SK-N-SH (cell line): ENCODE measurements around the gene LRGUK. TPM values are rescaled to one million over a fixed set of nuclear protein-coding genes. Genes with fewer than 3 reads are reported as not detected.

Experiments
- CTCF ChIA-PET: fragments of 300-600, 350-600 bp; formaldehyde crosslinking; extraction: SDS; loops from one replicate; lab custom pipeline; 2021; lab: Yijun Ruan, JAX
- POLR2A ChIA-PET: fragments of 350-600 bp; sonication (Branson Sonifier 250); formaldehyde crosslinking; extraction: SDS; loops from one replicate; lab custom pipeline; 2020; ENCODE audit warnings: antibody characterized with exemption, inconsistent platforms; lab: Yijun Ruan, JAX
- DNase-seq: peaks from one replicate; pipeline ENCODE4 v3.0.0; 2012
- H2AFZ ChIP-seq: fragments of 200-600 bp; sonication (generic); 2 replicates; pipeline ENCODE4 v1.8.1; 2016; ENCODE audit warnings: antibody characterized with exemption, mild to moderate bottlenecking, low read depth
- H3F3A ChIP-seq: fragments of 200-600 bp; sonication (generic); replicated peaks from 2 replicates; pipeline ENCODE3; 2016; ENCODE audit warnings: antibody characterized with exemption, mild to moderate bottlenecking; ENCODE audit not compliant: insufficient read depth
- H3K27ac ChIP-seq, 2 experiments: fragments of 200-500 bp in 1 of 2; fragments of 200-600 bp in 1 of 2; sonication (Bioruptor generic) in 1 of 2; sonication (generic), shearing (Covaris generic) in 1 of 2; 2 replicates each; pipeline versions ENCODE4 v1.5.1 to v1.6.1; 2014 to 2016; ENCODE audit warnings: low read depth in 2 of 2, inconsistent platforms in 1 of 2, low read length in 1 of 2, mild to moderate bottlenecking in 1 of 2, mixed read lengths in 1 of 2
- H3K27me3 ChIP-seq: fragments of 200-600 bp; sonication (generic), shearing (Covaris generic); 2 replicates; pipeline ENCODE4 v1.6.1; 2016; ENCODE audit warnings: mixed run types; ENCODE audit not compliant: insufficient read depth
- H3K36me3 ChIP-seq, 2 experiments: fragments of 200-500 bp in 1 of 2; fragments of 200-600 bp in 1 of 2; sonication (Bioruptor generic) in 1 of 2; sonication (generic) in 1 of 2; replicated peaks in 1 of 2; 2 replicates each; pipeline versions ENCODE3 to v1.5.1; 2014 to 2016; ENCODE audit warnings: low read length in 1 of 2, mild to moderate bottlenecking in 1 of 2; ENCODE audit not compliant: insufficient read depth in 2 of 2, control insufficient read depth in 1 of 2
- H3K4me1 ChIP-seq, 2 experiments: fragments of 200-500 bp in 1 of 2; fragments of 200-600 bp in 1 of 2; sonication (Bioruptor generic) in 1 of 2; sonication (generic), shearing (Covaris generic) in 1 of 2; 2 replicates each; pipeline versions ENCODE4 v1.5.1 to v1.6.1; 2014 to 2016; ENCODE audit warnings: low read depth in 1 of 2, low read length in 1 of 2, mixed run types in 1 of 2; ENCODE audit not compliant: insufficient read depth in 2 of 2, control insufficient read depth in 1 of 2
- H3K4me2 ChIP-seq: fragments of 200-600 bp; sonication (generic), shearing (Covaris generic); 2 replicates; pipeline ENCODE4 v1.6.1; 2017; ENCODE audit warnings: mixed run types
- H3K4me3 ChIP-seq, 2 experiments: fragments of 200-500 bp in 1 of 2; fragments of 200-600 bp in 1 of 2; sonication (Bioruptor generic) in 1 of 2; sonication (generic), shearing (Covaris generic) in 1 of 2; 2 replicates each; pipeline versions ENCODE4 v1.5.1 to v1.8.1; 2014 to 2016; ENCODE audit warnings: low read depth in 2 of 2, inconsistent platforms in 1 of 2, low read length in 1 of 2, mild to moderate bottlenecking in 1 of 2, mixed read lengths in 1 of 2, moderate library complexity in 1 of 2
- H3K79me2 ChIP-seq: fragments of 200-600 bp; sonication (generic); 2 replicates; pipeline ENCODE4 v1.8.1; 2017; ENCODE audit warnings: mild to moderate bottlenecking; ENCODE audit not compliant: insufficient read depth
- H3K9ac ChIP-seq: fragments of 200-600 bp; sonication (generic); 2 replicates; pipeline ENCODE4 v1.6.1; 2017; ENCODE audit warnings: mixed run types
- H3K9me2 ChIP-seq: fragments of 200-600 bp; sonication (generic); 2 replicates; pipeline ENCODE4 v1.6.1; 2017; ENCODE audit warnings: mixed run types
- H3K9me3 ChIP-seq: fragments of 200-600 bp; sonication (generic); 2 replicates; pipeline ENCODE4 v1.6.1; 2017; ENCODE audit warnings: mixed run types, mild to moderate bottlenecking, moderate library complexity
- H4K20me1 ChIP-seq: fragments of 200-600 bp; sonication (generic); 2 replicates; pipeline ENCODE4 v1.6.1; 2017; ENCODE audit warnings: mild to moderate bottlenecking, mixed run types; ENCODE audit not compliant: insufficient read depth
- CHD2 ChIP-seq: fragments of 150-350 bp; IDR thresholded peaks from 2 replicates; pipeline ENCODE4 v1.6.1; 2018; ENCODE audit warnings: low read length; ENCODE audit not compliant: partially characterized antibody
- ELF1 ChIP-seq: IDR thresholded peaks from 2 replicates; pipeline ENCODE4 v1.4.0; 2012
- EP300 ChIP-seq, 2 experiments: IDR thresholded peaks; 2 replicates each; pipeline versions ENCODE4 v1.4.0 to v1.6.1; 2012; ENCODE audit warnings: borderline replicate concordance in 1 of 2, low read depth in 1 of 2, low read length in 1 of 2
- FOSL2 ChIP-seq: IDR thresholded peaks from 2 replicates; pipeline ENCODE4 v1.4.0; 2012; ENCODE audit warnings: low read depth, mild to moderate bottlenecking, moderate library complexity, borderline replicate concordance
- FOXJ3 ChIP-seq: sonication (generic); formaldehyde crosslinking; IDR thresholded peaks from 2 replicates; pipeline ENCODE4 v1.5.1; 2020; ENCODE audit warnings: mild to moderate bottlenecking, missing genetic modification reagents
- FOXM1 ChIP-seq: IDR thresholded peaks from 2 replicates; pipeline ENCODE4 v1.4.0; 2012; ENCODE audit warnings: low read depth, mild to moderate bottlenecking
- GATA2 ChIP-seq: sonication (generic); formaldehyde crosslinking; IDR thresholded peaks from 2 replicates; pipeline ENCODE4 v1.5.0; 2020; ENCODE audit warnings: mild to moderate bottlenecking, missing genetic modification reagents
- MXI1 ChIP-seq: IDR thresholded peaks from 2 replicates; pipeline ENCODE4 v1.6.1; 2012; ENCODE audit warnings: mild to moderate bottlenecking, low read depth, low read length, improper control_type of control experiment
- NFIC ChIP-seq: IDR thresholded peaks from 2 replicates; pipeline ENCODE4 v1.4.0; 2012; ENCODE audit warnings: borderline replicate concordance
- NRF1 ChIP-seq: IDR thresholded peaks from 2 replicates; pipeline ENCODE4 v1.6.1; 2012; ENCODE audit warnings: low read depth, mild to moderate bottlenecking, low read length
- RAD21 ChIP-seq: IDR thresholded peaks from 2 replicates; pipeline ENCODE4 v1.6.1; 2012; ENCODE audit warnings: mild to moderate bottlenecking, low read length
- RCOR1 ChIP-seq: fragments of 150-350 bp; IDR thresholded peaks from 2 replicates; pipeline ENCODE4 v1.6.1; 2017; ENCODE audit warnings: antibody characterized with exemption, low read length
- RFX5 ChIP-seq: IDR thresholded peaks from 2 replicates; pipeline ENCODE4 v1.6.1; 2012; ENCODE audit warnings: mild to moderate bottlenecking, improper control_type of control experiment, low read length
- SIN3A ChIP-seq: IDR thresholded peaks from 2 replicates; pipeline ENCODE4 v1.6.1; 2012; ENCODE audit warnings: low read depth, mild to moderate bottlenecking, low read length, moderate library complexity, borderline replicate concordance
- SMC3 ChIP-seq: IDR thresholded peaks from 2 replicates; pipeline ENCODE4 v1.6.1; 2012; ENCODE audit warnings: low read depth, low read length, improper control_type of control experiment
- YY1 ChIP-seq: IDR thresholded peaks from 2 replicates; pipeline ENCODE4 v1.4.0; 2012; ENCODE audit warnings: low read depth, mild to moderate bottlenecking
- WGBS: methylation state at CpG from one replicate; pipeline ENCODE4 v1.1.6; 2017; ENCODE audit warnings: low lambda C conversion rate; 5-methylcytosine and 5-hydroxymethylcytosine counted together
- polyA plus RNA-seq, 3 experiments: library from polyadenylated mRNA; depleted of rRNA; stranded (reverse); fragments of >200 nt; gene quantifications; 2 replicates each; pipeline ENCODE4 v1.2.3, GENCODE V29; 2012
- TF ChIP-seq, protein P1 (sequence below): fragments of 200-600 bp; sonication (generic); IDR thresholded peaks from 2 replicates; pipeline ENCODE4 v1.6.1; 2017; ENCODE audit warnings: antibody characterized with exemption, mild to moderate bottlenecking, moderate library complexity
- TF ChIP-seq, protein P2 (sequence below): fragments of 150-350 bp; IDR thresholded peaks from 2 replicates; pipeline ENCODE4 v1.6.1; 2016; ENCODE audit warnings: mild to moderate bottlenecking, low read depth, low read length
- TF ChIP-seq, protein P3 (sequence below): IDR thresholded peaks from 2 replicates; pipeline ENCODE4 v1.4.0; 2012; ENCODE audit warnings: low read depth

The LRGUK gene
- polyA plus RNA-seq, 1 of the 3 experiments (the other 2 are of a cell fraction), result 1.5 TPM

DNA sequence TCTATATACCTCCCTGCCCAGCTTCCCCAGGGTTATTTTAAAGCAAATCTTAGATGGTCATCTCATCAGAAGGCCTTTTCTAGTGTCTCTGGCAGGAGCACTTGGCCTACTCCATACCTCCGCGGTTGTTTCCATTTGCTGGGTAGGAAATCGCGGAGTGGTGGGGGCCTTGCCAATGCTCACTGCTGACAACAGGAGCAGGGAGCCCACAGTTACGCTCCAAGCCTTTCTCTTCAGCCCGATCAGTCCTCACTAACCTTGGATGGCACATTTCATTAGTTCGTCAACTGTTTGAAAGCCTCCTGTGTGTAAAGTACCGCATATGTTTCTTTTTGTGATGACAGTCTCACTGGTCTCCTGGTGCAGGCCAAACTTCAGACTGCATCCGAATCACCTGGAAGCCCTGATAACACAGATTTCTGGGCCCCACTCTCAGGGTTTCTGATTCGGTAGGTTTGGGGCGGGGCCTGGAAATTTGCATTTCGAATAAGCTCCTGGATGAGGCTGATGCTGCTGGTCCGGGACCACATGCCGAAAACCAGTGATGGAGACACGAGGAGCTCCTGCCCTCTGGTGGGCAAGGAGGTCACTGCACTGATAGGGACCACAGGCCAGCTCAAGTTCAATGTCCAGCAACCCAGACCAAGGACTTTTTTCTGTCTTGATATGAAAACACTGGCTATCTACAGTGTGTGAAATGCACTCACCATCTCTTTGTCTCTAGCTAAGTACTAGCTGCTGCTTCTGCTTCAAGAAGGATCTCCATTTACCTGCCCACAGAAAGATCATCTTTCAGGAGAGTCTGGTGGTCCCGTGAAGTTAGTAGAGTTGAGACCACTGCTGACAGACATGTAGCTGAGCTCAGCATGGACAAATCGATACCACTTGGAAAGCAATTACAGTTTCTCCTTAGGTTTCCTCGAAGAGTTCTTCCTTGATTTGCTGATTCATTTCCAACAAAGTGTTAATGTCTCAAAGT, 14.0 kb downstream of the LRGUK start:
- WGBS, result 58% methylated on average over 18 of the region's 18 CpGs
- no peak overlapping the region for H3K4me3 ChIP-seq
- CTCF ChIA-PET, result interaction anchor here (0.5 to 2.4 kb wide), 114 partner anchors 9 to 1823 kb away, joined by 3 to 26 read pairs (median 4); partner anchors contain the start of genes LRGUK and SLC35B4
- H3K9ac ChIP-seq, result no peak overlapping the region
- TF ChIP-seq NRF1, result 0 out of 2 replicates have a peak, but pooled peaks have one; percentile 11
- peak; percentile 42; the same call in 1 of the 2 replicates for TF ChIP-seq GATA2
- no peak for TF ChIP-seq FOXM1
- TF ChIP-seq SIN3A, result 0 out of 2 replicates have a peak, but pooled peaks have one; percentile 27
- TF ChIP-seq FOXJ3 (CRISPR knock-in tag), result no peak
- peak; percentile 66 for TF ChIP-seq RCOR1
- no peak for TF ChIP-seq NFIC
- no peak for TF ChIP-seq ELF1
- peak; percentile 92 for TF ChIP-seq SMC3
- peak; percentile 58 for TF ChIP-seq CHD2
- no peak for TF ChIP-seq FOSL2
- TF ChIP-seq RAD21, result peak; percentile 98
- TF ChIP-seq MXI1, result no peak; the same call in 1 of the 2 replicates
- peak in 1 of 2 experiments; percentile 49; a peak in 1 of 4 replicates for TF ChIP-seq EP300 (IDR thresholded peaks at IDR 0.05; ENCODE audit: borderline replicate concordance in 1 of 2, low read depth in 1 of 2, low read length in 1 of 2)
- TF ChIP-seq, protein P1, sequence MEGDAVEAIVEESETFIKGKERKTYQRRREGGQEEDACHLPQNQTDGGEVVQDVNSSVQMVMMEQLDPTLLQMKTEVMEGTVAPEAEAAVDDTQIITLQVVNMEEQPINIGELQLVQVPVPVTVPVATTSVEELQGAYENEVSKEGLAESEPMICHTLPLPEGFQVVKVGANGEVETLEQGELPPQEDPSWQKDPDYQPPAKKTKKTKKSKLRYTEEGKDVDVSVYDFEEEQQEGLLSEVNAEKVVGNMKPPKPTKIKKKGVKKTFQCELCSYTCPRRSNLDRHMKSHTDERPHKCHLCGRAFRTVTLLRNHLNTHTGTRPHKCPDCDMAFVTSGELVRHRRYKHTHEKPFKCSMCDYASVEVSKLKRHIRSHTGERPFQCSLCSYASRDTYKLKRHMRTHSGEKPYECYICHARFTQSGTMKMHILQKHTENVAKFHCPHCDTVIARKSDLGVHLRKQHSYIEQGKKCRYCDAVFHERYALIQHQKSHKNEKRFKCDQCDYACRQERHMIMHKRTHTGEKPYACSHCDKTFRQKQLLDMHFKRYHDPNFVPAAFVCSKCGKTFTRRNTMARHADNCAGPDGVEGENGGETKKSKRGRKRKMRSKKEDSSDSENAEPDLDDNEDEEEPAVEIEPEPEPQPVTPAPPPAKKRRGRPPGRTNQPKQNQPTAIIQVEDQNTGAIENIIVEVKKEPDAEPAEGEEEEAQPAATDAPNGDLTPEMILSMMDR, result peak; percentile 98
- no peak for TF ChIP-seq YY1
- TF ChIP-seq, protein P2, sequence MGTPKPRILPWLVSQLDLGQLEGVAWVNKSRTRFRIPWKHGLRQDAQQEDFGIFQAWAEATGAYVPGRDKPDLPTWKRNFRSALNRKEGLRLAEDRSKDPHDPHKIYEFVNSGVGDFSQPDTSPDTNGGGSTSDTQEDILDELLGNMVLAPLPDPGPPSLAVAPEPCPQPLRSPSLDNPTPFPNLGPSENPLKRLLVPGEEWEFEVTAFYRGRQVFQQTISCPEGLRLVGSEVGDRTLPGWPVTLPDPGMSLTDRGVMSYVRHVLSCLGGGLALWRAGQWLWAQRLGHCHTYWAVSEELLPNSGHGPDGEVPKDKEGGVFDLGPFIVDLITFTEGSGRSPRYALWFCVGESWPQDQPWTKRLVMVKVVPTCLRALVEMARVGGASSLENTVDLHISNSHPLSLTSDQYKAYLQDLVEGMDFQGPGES, result no peak
- TF ChIP-seq, protein P3, sequence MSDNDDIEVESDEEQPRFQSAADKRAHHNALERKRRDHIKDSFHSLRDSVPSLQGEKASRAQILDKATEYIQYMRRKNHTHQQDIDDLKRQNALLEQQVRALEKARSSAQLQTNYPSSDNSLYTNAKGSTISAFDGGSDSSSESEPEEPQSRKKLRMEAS, result peak; percentile 79; the same call in 1 of the 2 replicates
- TF ChIP-seq RFX5, result no peak
- H3K4me2 ChIP-seq, result no peak overlapping the region
- peaks cover 0 to 20% of the 10 kb centered on the region in 2 experiments; a peak in 2 of 4 replicates for H3K4me1 ChIP-seq
- H3K27ac ChIP-seq, result peak overlapping the region in 1 of 2 experiments; percentile 63; a peak in 2 of 4 replicates
- POLR2A ChIA-PET, result interaction anchor here (0.8 kb wide), 1 partner anchor 121 kb away, joined by 3 read pairs; no protein-coding TSS in a partner anchor
- H3K79me2 ChIP-seq, result no peaks in the 10 kb centered on the region
- H3F3A ChIP-seq, result no peaks in the 10 kb centered on the region
- peak overlapping the region; percentile 76; the same call in 1 of the 2 replicates for H2AFZ ChIP-seq
- peaks cover 0 to 5% of the 10 kb centered on the region in 2 experiments for H3K36me3 ChIP-seq
- peak; percentile 86 for DNase-seq
- H3K27me3 ChIP-seq, result no peaks in the 10 kb centered on the region
- H4K20me1 ChIP-seq, result no peaks in the 10 kb centered on the region
- H3K9me3 ChIP-seq, result no peaks in the 10 kb centered on the region
- no peaks in the 10 kb centered on the region for H3K9me2 ChIP-seq
